ENCODE data around the gene AMPD3. TPM values are rescaled to one million over a fixed set of nuclear protein-coding genes. Genes with fewer than 3 reads are reported as not detected.

AMPD3 gene
- total and polyA plus RNA-seq, 10 donors, result 9.3 to 54.7 (median 25.2) TPM

- WGBS, 5 donors, result 90 to 98% (median 94%) methylated on average over 7 of the region's 7 CpGs
- Histone ChIP-seq H3K36me3 (no peaks in the 10 kb centered on the region), H3K9me3 (no peaks in the 10 kb centered on the region), H3K4me3 (no peak overlapping the region), H3K27me3 (replicated peaks in 1 of 7) (no peaks in the 10 kb centered on the region), H3K4me1 (peaks cover 0 to 25% (median 7%) of the 10 kb centered on the region in 6 donors), H3K27ac (no peak overlapping the region)
- intact Hi-C loops (cut with DNase I; ENCODE audit: low total_unique reads), result no loop called here
- no peak for TF ChIP-seq CTCF (IDR thresholded peaks at IDR 0.05 in 8 of 11, conservative IDR thresholded peaks at IDR 0.05 in 3 of 11)
- no peak for TF ChIP-seq POLR2AphosphoS5 (IDR thresholded peaks at IDR 0.05)
- no peak for TF ChIP-seq POLR2A (IDR thresholded peaks at IDR 0.05)
- no peak for DNase-seq
Observed at GRCh38 chr11:10443152-10443551, 11.9 kb upstream of the AMPD3 start.

GRCh38 chr11:10443721-10444235 is 11.3 kb upstream of the AMPD3 start:
- no peak for TF ChIP-seq POLR2AphosphoS5 (IDR thresholded peaks at IDR 0.05)
- TF ChIP-seq POLR2A (IDR thresholded peaks at IDR 0.05), result no peak
- no peak for TF ChIP-seq CTCF (IDR thresholded peaks at IDR 0.05 in 8 of 11, conservative IDR thresholded peaks at IDR 0.05 in 3 of 11)
- DNase-seq, result no peak
- 72 to 86% (median 81%) methylated on average over 4 of the region's 4 CpGs for WGBS, 5 donors
- intact Hi-C loops (cut with DNase I; ENCODE audit: low total_unique reads), result no loop called here
- H3K4me3 ChIP-seq, result no peak overlapping the region
- no peak overlapping the region for H3K27ac ChIP-seq
- no peaks in the 10 kb centered on the region for H3K9me3 ChIP-seq
- no peaks in the 10 kb centered on the region for H3K27me3 ChIP-seq (replicated peaks in 1 of 7)
- H3K4me1 ChIP-seq, result peaks cover 0 to 25% (median 7%) of the 10 kb centered on the region in 6 donors
- no peaks in the 10 kb centered on the region for H3K36me3 ChIP-seq

GRCh38 chr11:10444725-10445315 is 10.2 kb upstream of the AMPD3 start:
- intact Hi-C loops (cut with DNase I; ENCODE audit: low total_unique reads), result no loop called here
- Histone ChIP-seq H3K36me3 (no peaks in the 10 kb centered on the region), H3K4me1 (peaks cover 0 to 33% (median 12%) of the 10 kb centered on the region in 6 donors), H3K27me3 (replicated peaks in 1 of 7) (peaks cover 0 to 2% (median 0%) of the 10 kb centered on the region in 7 donors), H3K9me3 (no peaks in the 10 kb centered on the region), H3K27ac (peak overlapping the region in 4 of 8 donors; percentile 0 to 38 (median 16)), H3K4me3 (no peak overlapping the region)
- no peak for DNase-seq
- 70 to 78% (median 74%) methylated on average over 4 of the region's 4 CpGs for WGBS, 5 donors
- TF ChIP-seq CTCF (IDR thresholded peaks at IDR 0.05 in 8 of 11, conservative IDR thresholded peaks at IDR 0.05 in 3 of 11), result no peak

GRCh38 chr11:10447445-10447844 is 7.6 kb upstream of the AMPD3 start:
- intact Hi-C loops (cut with DNase I; ENCODE audit: low total_unique reads), result no loop called here
- Histone ChIP-seq H3K27me3 (replicated peaks in 1 of 7) (peaks cover 0 to 18% (median 9%) of the 10 kb centered on the region in 7 donors), H3K36me3 (no peaks in the 10 kb centered on the region), H3K4me1 (peaks cover 0 to 46% (median 30%) of the 10 kb centered on the region in 6 donors), H3K4me3 (no peak overlapping the region), H3K9me3 (no peaks in the 10 kb centered on the region), H3K27ac (no peak overlapping the region)
- DNase-seq, result no peak
- 73 to 89% (median 89%) methylated on average over 2 of the region's 2 CpGs for WGBS, 5 donors
- no peak for TF ChIP-seq CTCF (IDR thresholded peaks at IDR 0.05 in 8 of 11, conservative IDR thresholded peaks at IDR 0.05 in 3 of 11)
- TF ChIP-seq POLR2AphosphoS5 (IDR thresholded peaks at IDR 0.05), result no peak
- TF ChIP-seq POLR2A (IDR thresholded peaks at IDR 0.05), result no peak
